Measurements from ENCODE around the gene SUZ12. TPM values are rescaled to one million over a fixed set of nuclear protein-coding genes. Genes with fewer than 3 reads are reported as not detected.
"Not testable (repeated sequence)": the region's sequence is repeated elsewhere in the genome, so short reads cannot be mapped to it uniquely, and the experiment has no call there.

SUZ12 gene
- polyA plus RNA-seq, 1 experiment = 24.1 TPM

GRCh38 chr17:31967648-31968047 is 30.8 kb downstream of the SUZ12 start:
- Histone ChIP-seq H3K9me3 (ENCODE audit: control insufficient read depth, insufficient read depth, low read length) (no peaks in the 10 kb centered on the region), H3K4me3 (ENCODE audit: low read depth, low read length) (no peak overlapping the region), H3K27ac (ENCODE audit: low read depth, low read length) (no peak overlapping the region), H3K27me3 (ENCODE audit: control insufficient read depth, insufficient read depth, low read length) (no peaks in the 10 kb centered on the region)
- DNase-seq (ENCODE audit: low read depth, low spot score) = no peak
- CTCF ChIA-PET = no interaction called here
- TF ChIP-seq, protein P1, sequence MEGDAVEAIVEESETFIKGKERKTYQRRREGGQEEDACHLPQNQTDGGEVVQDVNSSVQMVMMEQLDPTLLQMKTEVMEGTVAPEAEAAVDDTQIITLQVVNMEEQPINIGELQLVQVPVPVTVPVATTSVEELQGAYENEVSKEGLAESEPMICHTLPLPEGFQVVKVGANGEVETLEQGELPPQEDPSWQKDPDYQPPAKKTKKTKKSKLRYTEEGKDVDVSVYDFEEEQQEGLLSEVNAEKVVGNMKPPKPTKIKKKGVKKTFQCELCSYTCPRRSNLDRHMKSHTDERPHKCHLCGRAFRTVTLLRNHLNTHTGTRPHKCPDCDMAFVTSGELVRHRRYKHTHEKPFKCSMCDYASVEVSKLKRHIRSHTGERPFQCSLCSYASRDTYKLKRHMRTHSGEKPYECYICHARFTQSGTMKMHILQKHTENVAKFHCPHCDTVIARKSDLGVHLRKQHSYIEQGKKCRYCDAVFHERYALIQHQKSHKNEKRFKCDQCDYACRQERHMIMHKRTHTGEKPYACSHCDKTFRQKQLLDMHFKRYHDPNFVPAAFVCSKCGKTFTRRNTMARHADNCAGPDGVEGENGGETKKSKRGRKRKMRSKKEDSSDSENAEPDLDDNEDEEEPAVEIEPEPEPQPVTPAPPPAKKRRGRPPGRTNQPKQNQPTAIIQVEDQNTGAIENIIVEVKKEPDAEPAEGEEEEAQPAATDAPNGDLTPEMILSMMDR (IDR thresholded peaks at IDR 0.05; ENCODE audit: low read depth, low read length) = no peak
- POLR2A ChIA-PET = no interaction called here

GRCh38 chr17:31970416-31970815 is 33.6 kb downstream of the SUZ12 start:
- H3K27ac ChIP-seq (ENCODE audit: low read depth, low read length); H3K4me3 ChIP-seq (ENCODE audit: low read depth, low read length); H3K27me3 ChIP-seq (ENCODE audit: control insufficient read depth, insufficient read depth, low read length); DNase-seq (ENCODE audit: low read depth, low spot score); H3K9me3 ChIP-seq (ENCODE audit: control insufficient read depth, insufficient read depth, low read length); POLR2A ChIA-PET: not testable (repeated sequence)
- CTCF ChIA-PET = interaction anchor here (0.6 kb wide), 1 partner anchor 37 kb away, joined by 3 read pairs; the partner anchor contains the start of gene LRRC37B

DNA sequence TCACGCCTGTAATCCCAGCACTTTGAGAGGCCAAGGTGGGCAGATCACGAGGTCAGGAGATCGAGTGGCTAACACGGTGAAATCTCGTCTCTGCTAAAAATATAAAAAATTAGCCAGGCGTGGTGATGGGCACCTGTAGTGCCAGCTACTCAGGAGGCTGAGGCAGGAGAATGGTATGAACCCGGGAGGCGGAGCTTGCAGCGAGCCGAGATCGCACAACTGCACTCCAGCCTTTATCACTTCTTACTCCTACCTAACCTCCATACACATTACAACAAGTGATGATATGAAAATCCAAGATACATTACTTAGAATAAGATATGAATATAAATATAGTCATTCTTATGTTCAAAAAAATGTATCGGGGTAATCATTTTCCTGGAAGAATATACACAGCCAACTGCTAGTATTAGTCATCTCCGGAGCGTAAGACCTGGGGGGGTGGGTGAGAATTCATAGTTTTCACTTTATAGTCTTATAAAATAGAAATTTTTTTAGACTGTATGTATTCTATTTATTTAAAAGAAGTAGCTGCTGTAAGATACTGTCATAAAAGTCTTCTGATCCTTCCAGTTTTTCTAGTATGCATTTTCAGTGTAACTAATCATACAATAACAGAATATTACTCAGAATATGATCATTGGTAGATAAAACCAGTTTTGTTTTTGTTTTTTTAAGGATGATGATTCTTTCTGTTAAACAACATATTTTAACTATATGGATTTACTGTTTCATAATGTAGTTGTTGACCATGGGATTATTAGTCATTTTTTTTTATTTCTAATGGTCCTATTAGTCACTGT is 37.7 kb downstream of the SUZ12 start:
- not testable (repeated sequence) for H3K4me3 ChIP-seq (ENCODE audit: low read depth, low read length); H3K27me3 ChIP-seq (ENCODE audit: control insufficient read depth, insufficient read depth, low read length); H3K9me3 ChIP-seq (ENCODE audit: control insufficient read depth, insufficient read depth, low read length); DNase-seq (ENCODE audit: low read depth, low spot score); H3K27ac ChIP-seq (ENCODE audit: low read depth, low read length)
- POLR2A ChIA-PET = interaction anchor here (0.5 kb wide), 1 partner anchor 410 kb away, joined by 4 read pairs; no protein-coding TSS in a partner anchor
- CTCF ChIA-PET = interaction anchor here (0.6 kb wide), 1 partner anchor 165 kb away, joined by 3 read pairs; no protein-coding TSS in a partner anchor

GRCh38 chr17:31975391-31975790 is 38.6 kb downstream of the SUZ12 start:
- H3K9me3 ChIP-seq (ENCODE audit: control insufficient read depth, insufficient read depth, low read length); H3K4me3 ChIP-seq (ENCODE audit: low read depth, low read length); DNase-seq (ENCODE audit: low read depth, low spot score); H3K27me3 ChIP-seq (ENCODE audit: control insufficient read depth, insufficient read depth, low read length); CTCF ChIA-PET; H3K27ac ChIP-seq (ENCODE audit: low read depth, low read length); POLR2A ChIA-PET: not testable (repeated sequence)

- H3K4me3 ChIP-seq (ENCODE audit: low read depth, low read length); DNase-seq (ENCODE audit: low read depth, low spot score); H3K27me3 ChIP-seq (ENCODE audit: control insufficient read depth, insufficient read depth, low read length); POLR2A ChIA-PET; H3K27ac ChIP-seq (ENCODE audit: low read depth, low read length); H3K9me3 ChIP-seq (ENCODE audit: control insufficient read depth, insufficient read depth, low read length); CTCF ChIA-PET: not testable (repeated sequence)
Observed at GRCh38 chr17:31991821-31992220, 55.0 kb downstream of the SUZ12 start.

- POLR2A ChIA-PET = no interaction called here
- DNase-seq (ENCODE audit: low read depth, low spot score) = no peak
- H3K9me3 ChIP-seq (ENCODE audit: control insufficient read depth, insufficient read depth, low read length) = no peaks in the 10 kb centered on the region
- no peaks in the 10 kb centered on the region for H3K27me3 ChIP-seq (ENCODE audit: control insufficient read depth, insufficient read depth, low read length)
- no peak overlapping the region for H3K27ac ChIP-seq (ENCODE audit: low read depth, low read length)
- no peak overlapping the region for H3K4me3 ChIP-seq (ENCODE audit: low read depth, low read length)
- CTCF ChIA-PET = interaction anchor here (2.4 kb wide), 1 partner anchor 10 kb away, joined by 14 read pairs; the partner anchor contains the start of gene LRRC37B
- TF ChIP-seq, protein P1 (IDR thresholded peaks at IDR 0.05; ENCODE audit: low read depth, low read length) = no peak
Observed at GRCh38 chr17:31997005-31997404, 60.2 kb downstream of the SUZ12 start.

- TF ChIP-seq, protein P1 (IDR thresholded peaks at IDR 0.05; ENCODE audit: low read depth, low read length) = peak; percentile 73
- no peaks in the 10 kb centered on the region for H3K9me3 ChIP-seq (ENCODE audit: control insufficient read depth, insufficient read depth, low read length)
- ChIA-PET POLR2A (interaction anchor here (0.6 to 1.1 kb wide), 2 partner anchors 110 to 135 kb away, joined by 4 to 9 read pairs; partner anchors contain the start of gene RHOT1), CTCF (interaction anchor here (0.6 to 2.8 kb wide), 17 partner anchors 9 to 1372 kb away, joined by 3 to 15 read pairs (median 4); no protein-coding TSS in a partner anchor)
- DNase-seq (ENCODE audit: low read depth, low spot score) = peak; percentile 27
- H3K4me3 ChIP-seq (ENCODE audit: low read depth, low read length) = peak within 1 kb of the TSS; percentile 99
- H3K27me3 ChIP-seq (ENCODE audit: control insufficient read depth, insufficient read depth, low read length) = no peaks in the 10 kb centered on the region
- no peak within 1 kb of the TSS for H3K27ac ChIP-seq (ENCODE audit: low read depth, low read length)
Observed at GRCh38 chr17:32006957-32007462, 70.2 kb downstream of the SUZ12 start, which contains the start of gene LRRC37B. LRRC37B (plus strand) TSS chr17:32007383; CDS start chr17:32021393, 14,010 bp downstream.

Measured in AG04450 (cell line).